HepG2 (cell line): Measurements from ENCODE around the gene APRT. TPM values are rescaled to one million over a fixed set of nuclear protein-coding genes. Genes with fewer than 3 reads are reported as not detected.

ENCODE experiments used
- ATAC-seq: fragments of 200-7000 bp; cut with Tn5 transposase; 3 replicates; pipeline ENCODE4 v1.9.1; 2020; ENCODE audit warnings: mild to moderate bottlenecking, moderate library complexity
- BruUV-seq: library from RNA; stranded (reverse); fragments of 400-500 nt; replicated peaks from 2 replicates; lab custom pipeline; 2021; lab: Mats Ljungman, UMichigan
- CTCF ChIA-PET: fragments of 300-600 bp; formaldehyde crosslinking; extraction: SDS; loops from one replicate; lab custom pipeline; 2021; ENCODE audit warnings: low total read pairs, inconsistent platforms, low intra/inter-chr PET ratio; lab: Yijun Ruan, JAX
- POLR2A ChIA-PET: fragments of 350-600 bp; sonication (Branson Sonifier 250); formaldehyde crosslinking; loops from one replicate; lab custom pipeline; 2020; ENCODE audit warnings: antibody characterized with exemption, inconsistent platforms; lab: Yijun Ruan, JAX
- DNase-seq: peaks from one replicate; pipeline ENCODE4 v3.0.0-alpha.2; 2015; ENCODE audit warnings: low spot score
- FAIRE-seq: peaks from 3 replicates; lab custom pipeline; 2011; peaks lifted over from hg19 to GRCh38; lab: Jason Lieb, UNC
- H2AFZ ChIP-seq: one replicate; pipeline ENCODE4 v1.6.1; 2011; ENCODE audit warnings: low read length, inconsistent platforms
- H3K27ac ChIP-seq: fragments of 300-600 bp; 3 replicates; pipeline ENCODE4 v1.8.0; 2011; ENCODE audit warnings: mixed run types, mild to moderate bottlenecking, mixed read lengths, low read length, inconsistent platforms; ENCODE audit not compliant: insufficient read depth; ENCODE audit errors: extremely low read length
- H3K27me3 ChIP-seq, 2 experiments: fragments of 200-600 bp in 1 of 2; 2 replicates in 1 of 2; 3 replicates in 1 of 2; pipeline versions ENCODE4 v1.6.0 to v1.8.0; 2011; ENCODE audit warnings: low read length in 2 of 2, mild to moderate bottlenecking in 2 of 2, moderate library complexity in 2 of 2, inconsistent platforms in 1 of 2; ENCODE audit not compliant: insufficient read depth in 2 of 2, control insufficient read depth in 1 of 2
- H3K36me3 ChIP-seq, 2 experiments: fragments of 200-600 bp in 1 of 2; replicated peaks in 1 of 2; 2 replicates in 1 of 2; 3 replicates in 1 of 2; pipeline versions ENCODE4 v1.5.1 to v1.8.0; 2011; ENCODE audit warnings: low read length in 2 of 2, inconsistent platforms in 1 of 2; ENCODE audit not compliant: insufficient read depth in 2 of 2, control insufficient read depth in 1 of 2
- H3K4me1 ChIP-seq: 2 replicates; pipeline ENCODE4 v1.5.1; 2012; ENCODE audit warnings: low read length, inconsistent platforms; ENCODE audit not compliant: insufficient read depth
- H3K4me2 ChIP-seq: 2 replicates; pipeline ENCODE4 v1.6.0; 2011; ENCODE audit warnings: low read depth, low read length, inconsistent platforms
- H3K4me3 ChIP-seq, 3 experiments: fragments of 200-600 bp in 1 of 3; sonication (generic), shearing (Covaris generic) in 1 of 3; replicated peaks in 1 of 3; 2 replicates each; pipeline ENCODE4 v1.5.1; 2011 to 2016; ENCODE audit warnings: low read length in 3 of 3, inconsistent platforms in 2 of 3, low read depth in 2 of 3, mild to moderate bottlenecking in 2 of 3, control low read depth in 1 of 3, mixed read lengths in 1 of 3; ENCODE audit not compliant: insufficient read depth in 1 of 3
- H3K79me2 ChIP-seq: one replicate; pipeline ENCODE4 v1.6.1; 2011; ENCODE audit warnings: low read length, inconsistent platforms; ENCODE audit not compliant: insufficient read depth
- H3K9ac ChIP-seq: 2 replicates; pipeline ENCODE4 v1.6.0; 2011; ENCODE audit warnings: mild to moderate bottlenecking, low read depth, low read length, inconsistent platforms; ENCODE audit not compliant: insufficient read depth
- H3K9me3 ChIP-seq: 2 replicates; pipeline ENCODE4 v1.5.1; 2012; ENCODE audit warnings: mild to moderate bottlenecking, low read length
- H4K20me1 ChIP-seq: 2 replicates; pipeline ENCODE4 v1.6.0; 2011; ENCODE audit warnings: inconsistent platforms, mild to moderate bottlenecking, low read length, moderate library complexity; ENCODE audit not compliant: insufficient read depth
- AGO2 ChIP-seq: fragments of 200-400 bp; formaldehyde crosslinking; optimal IDR thresholded peaks from 2 replicates; pipeline ENCODE3; 2017; ENCODE audit warnings: mild to moderate bottlenecking, low read depth, low read length, moderate library complexity
- KDM5B ChIP-seq: sonication (generic); formaldehyde crosslinking; IDR thresholded peaks from 2 replicates; pipeline ENCODE4 v1.4.0; 2020; ENCODE audit warnings: missing genetic modification reagents, mild to moderate bottlenecking, borderline replicate concordance
- NFIB ChIP-seq: sonication (generic); formaldehyde crosslinking; IDR thresholded peaks from 2 replicates; pipeline ENCODE4 v1.9.0; 2021; ENCODE audit warnings: missing genetic modification reagents, mild to moderate bottlenecking, borderline replicate concordance
- ZNF142 ChIP-seq: sonication (generic); formaldehyde crosslinking; IDR thresholded peaks from 2 replicates; pipeline ENCODE4 v1.4.0; 2020; ENCODE audit warnings: missing genetic modification reagents
- WGBS: methylation state at CpG from one replicate; pipeline ENCODE4 v1.1.6; 2017; ENCODE audit warnings: low lambda C conversion rate; 5-methylcytosine and 5-hydroxymethylcytosine counted together
- in situ Hi-C: cut with HindIII; loops from 2 replicates; pipeline ENCODE4 v1.10.0; 2017; ENCODE audit warnings: low pct_unique_long_range_greater_than_20kb; ENCODE audit not compliant: extremely low pct_ligation_motif_present
- intact Hi-C: fragments of 100-400 bp; cut with micrococcal nuclease; formaldehyde crosslinking; loops from one replicate; pipeline ENCODE4 v1.10.0; 2022; ENCODE audit not compliant: unreplicated experiment
- polyA plus RNA-seq, 8 experiments: library from polyadenylated mRNA; depleted of rRNA in 3 of 8; stranded (reverse) in 7 of 8; unstranded in 1 of 8; fragments of >200 nt; fragmentation: Illumina TruSeq in 4 of 8; extraction: Trizol in 4 of 8; gene quantifications; 2 replicates each; pipeline versions ENCODE4 v1.2.1 to v1.2.3, GENCODE V29; 2011 to 2016; ENCODE audit warnings: low read depth in 4 of 8, missing spikeins in 1 of 8, mixed read lengths in 1 of 8; ENCODE audit not compliant: insufficient read depth in 1 of 8
- total RNA-seq, 5 experiments: library from RNA; depleted of rRNA; stranded (reverse); fragments of >200 nt; fragmentation: Illumina TruSeq; extraction: Trizol; gene quantifications; 2 replicates each; pipeline ENCODE4 v1.2.3, GENCODE V29; 2016; ENCODE audit warnings: low read depth in 1 of 5

APRT gene
- total and polyA plus RNA-seq, 2 of the 13 experiments (the other 11 are each of a cell fraction or from before 2014, with no cell fraction given), result 155 to 242 TPM

GRCh38 chr16:88834670-88835069, 22.9 kb upstream of the APRT start:
- H4K20me1 ChIP-seq, result no peaks in the 10 kb centered on the region
- BruUV-seq, result no TSS peak
- H3K27ac ChIP-seq, result no peak overlapping the region
- no peaks in the 10 kb centered on the region for H3K27me3 ChIP-seq
- DNase-seq (no peak), ATAC-seq (no peak), FAIRE-seq (no peak)
- no peak overlapping the region for H3K4me2 ChIP-seq
- TF ChIP-seq NFIB (no peak), AGO2 (peak; percentile 15), ZNF142 (no peak), KDM5B (CRISPR knock-in tag) (no peak)
- H3K36me3 ChIP-seq, result no peaks in the 10 kb centered on the region
- 0 out of 2 replicates have a peak, but pooled peaks cover 7% of the 10 kb centered on the region for H3K4me1 ChIP-seq
- in situ Hi-C loops (no loop called here), intact Hi-C loops (no loop called here)
- ChIA-PET POLR2A (no interaction called here), CTCF (no interaction called here)
- no peaks in the 10 kb centered on the region for H3K79me2 ChIP-seq
- WGBS, result 92% methylated on average over 10 of the region's 13 CpGs
- H3K4me3 ChIP-seq, result no peak overlapping the region
- H3K9me3 ChIP-seq, result no peaks in the 10 kb centered on the region
- H3K9ac ChIP-seq, result no peak overlapping the region
- no peak overlapping the region for H2AFZ ChIP-seq
